Measurements from ENCODE around the gene TGFBR2. TPM values are rescaled to one million over a fixed set of nuclear protein-coding genes. Genes with fewer than 3 reads are reported as not detected.
"Not testable (repeated sequence)": the region's sequence is repeated elsewhere in the genome, so short reads cannot be mapped to it uniquely, and the experiment has no call there.

TGFBR2 gene
- total RNA-seq, 2 donors from 2014 or later = 58.4 to 74.5 TPM

DNA sequence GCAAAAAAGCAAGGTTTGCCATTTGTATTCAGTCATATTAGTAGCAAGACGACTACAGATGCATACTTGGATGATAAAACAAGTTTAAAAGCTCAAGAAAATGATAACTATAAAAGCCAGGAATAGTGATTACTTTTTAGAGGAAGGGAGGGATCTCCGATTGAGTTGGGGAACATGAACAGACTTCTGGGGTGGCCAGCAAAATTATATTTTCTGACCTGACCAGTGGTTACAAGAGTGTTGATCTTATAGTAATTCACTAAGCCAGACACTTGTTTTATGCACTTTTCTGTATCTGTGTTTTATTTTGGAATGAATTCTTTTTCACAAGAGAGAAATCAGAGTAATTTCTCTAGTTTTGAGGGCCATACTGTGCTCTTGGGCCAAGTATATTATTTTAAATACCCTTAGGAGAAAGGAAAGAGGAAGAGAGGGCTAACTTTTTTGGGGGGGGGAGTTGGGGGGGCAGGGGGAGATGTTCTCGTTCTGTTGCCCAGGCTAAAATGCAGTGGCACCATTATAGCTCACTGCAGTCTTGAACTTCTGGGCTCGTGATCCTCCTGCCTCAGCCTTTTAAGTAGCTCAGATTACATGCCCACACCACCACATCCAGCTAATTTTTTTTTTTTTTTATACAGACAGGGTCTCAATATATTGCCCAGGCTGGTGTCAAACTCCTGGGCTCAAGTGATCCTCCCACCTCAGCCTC lies 57.3 kb downstream of the TGFBR2 start:
- H3K27ac Mint-ChIP-seq = peak overlapping the region; percentile 90
- H3K36me3 Mint-ChIP-seq (ENCODE audit: low read depth) = peaks cover 10% of the 10 kb centered on the region
- H3K4me3 Mint-ChIP-seq = peak overlapping the region; percentile 25

DNA sequence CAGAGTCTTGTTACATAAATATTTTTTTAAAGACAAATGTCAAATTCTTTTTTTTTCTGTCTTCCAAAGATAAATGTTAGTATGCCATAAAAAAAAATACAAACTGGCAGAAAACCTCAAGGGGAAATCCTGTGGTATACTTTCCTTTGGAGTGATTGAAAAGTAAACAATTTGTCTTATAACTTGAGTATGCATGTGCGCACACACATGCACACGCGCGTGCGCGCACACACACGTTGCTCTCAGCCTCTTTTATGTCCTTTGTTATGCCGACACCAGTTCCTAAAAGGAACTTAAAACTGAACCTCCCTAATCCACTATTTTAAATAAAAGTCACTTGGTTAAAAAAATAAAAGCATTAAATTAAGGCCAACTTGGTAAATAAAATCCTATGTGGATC lies 58.1 kb downstream of the TGFBR2 start:
- ATAC-seq = peak; percentile 41
- Mint-ChIP-seq H3K4me3 (peak overlapping the region; percentile 63), H3K27me3 (no peaks in the 10 kb centered on the region), H3K4me1 (peaks cover 64% of the 10 kb centered on the region), H3K36me3 (ENCODE audit: low read depth) (peaks cover 6% of the 10 kb centered on the region), H3K27ac (peak overlapping the region; percentile 90)
- DNase-seq = no peak
- H3K9me3 ChIP-seq (ENCODE audit: control insufficient read depth, low read length, poor library complexity, severe bottlenecking) = no peaks in the 10 kb centered on the region

More for the DNA sequence above, 57.3 kb downstream of the TGFBR2 start:
- H3K9me3 ChIP-seq (ENCODE audit: control insufficient read depth, low read length, poor library complexity, severe bottlenecking) = no peaks in the 10 kb centered on the region
- peaks cover 67% of the 10 kb centered on the region for H3K4me1 Mint-ChIP-seq
- DNase-seq (no peak), ATAC-seq (no peak)
- no peaks in the 10 kb centered on the region for H3K27me3 Mint-ChIP-seq

DNA sequence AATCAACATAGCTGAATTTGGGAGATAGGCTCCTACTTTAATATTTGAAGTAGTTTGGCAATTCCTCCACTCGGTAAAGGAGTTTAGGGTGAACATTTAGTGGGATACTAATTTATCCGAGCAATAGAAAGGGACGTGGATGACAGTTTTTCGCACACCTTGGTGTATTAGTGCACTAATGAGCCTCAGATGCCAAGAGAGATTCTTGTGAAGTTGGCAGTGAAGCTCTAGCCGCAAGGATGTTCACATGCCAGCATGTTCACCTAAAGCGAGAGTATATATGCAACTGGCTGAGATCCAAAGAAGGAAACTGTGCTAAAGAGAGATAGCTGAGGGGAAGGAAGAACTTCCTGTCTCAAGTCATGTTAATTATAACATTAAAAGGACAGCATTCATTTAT lies 58.5 kb downstream of the TGFBR2 start:
- H3K9me3 ChIP-seq (ENCODE audit: control insufficient read depth, low read length, poor library complexity, severe bottlenecking) = no peaks in the 10 kb centered on the region
- Mint-ChIP-seq H3K4me1 (peaks cover 66% of the 10 kb centered on the region), H3K4me3 (peak overlapping the region; percentile 63), H3K27me3 (no peaks in the 10 kb centered on the region), H3K36me3 (ENCODE audit: low read depth) (peaks cover 6% of the 10 kb centered on the region), H3K27ac (peak overlapping the region; percentile 90)
- DNase-seq (no peak), ATAC-seq (peak; percentile 72)

DNA sequence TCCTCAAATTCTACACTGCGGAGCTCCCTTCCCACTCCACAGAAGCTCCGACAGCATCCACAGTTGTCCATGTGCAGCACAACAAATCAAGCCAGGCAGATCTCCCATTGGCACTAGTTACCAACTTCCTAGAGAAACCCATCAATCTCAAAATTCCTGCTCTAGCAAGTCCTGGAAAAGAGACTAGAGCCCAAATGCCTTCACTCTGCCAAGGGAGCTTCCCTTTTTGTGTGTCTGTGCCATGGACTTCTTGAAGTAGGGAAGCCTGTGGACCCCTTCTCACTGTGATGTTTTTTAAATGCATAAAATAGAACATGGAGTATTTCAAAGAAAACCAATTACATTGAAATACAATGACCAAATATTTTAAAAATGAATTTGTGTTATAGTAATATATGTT lies 59.1 kb downstream of the TGFBR2 start:
- H3K4me3 Mint-ChIP-seq = peak overlapping the region; percentile 63
- peaks cover 10% of the 10 kb centered on the region for H3K36me3 Mint-ChIP-seq (ENCODE audit: low read depth)
- H3K9me3 ChIP-seq (ENCODE audit: control insufficient read depth, low read length, poor library complexity, severe bottlenecking) = no peaks in the 10 kb centered on the region
- H3K27ac Mint-ChIP-seq = peak overlapping the region; percentile 90
- peaks cover 69% of the 10 kb centered on the region for H3K4me1 Mint-ChIP-seq
- no peak for DNase-seq
- no peaks in the 10 kb centered on the region for H3K27me3 Mint-ChIP-seq
- no peak for ATAC-seq

DNA sequence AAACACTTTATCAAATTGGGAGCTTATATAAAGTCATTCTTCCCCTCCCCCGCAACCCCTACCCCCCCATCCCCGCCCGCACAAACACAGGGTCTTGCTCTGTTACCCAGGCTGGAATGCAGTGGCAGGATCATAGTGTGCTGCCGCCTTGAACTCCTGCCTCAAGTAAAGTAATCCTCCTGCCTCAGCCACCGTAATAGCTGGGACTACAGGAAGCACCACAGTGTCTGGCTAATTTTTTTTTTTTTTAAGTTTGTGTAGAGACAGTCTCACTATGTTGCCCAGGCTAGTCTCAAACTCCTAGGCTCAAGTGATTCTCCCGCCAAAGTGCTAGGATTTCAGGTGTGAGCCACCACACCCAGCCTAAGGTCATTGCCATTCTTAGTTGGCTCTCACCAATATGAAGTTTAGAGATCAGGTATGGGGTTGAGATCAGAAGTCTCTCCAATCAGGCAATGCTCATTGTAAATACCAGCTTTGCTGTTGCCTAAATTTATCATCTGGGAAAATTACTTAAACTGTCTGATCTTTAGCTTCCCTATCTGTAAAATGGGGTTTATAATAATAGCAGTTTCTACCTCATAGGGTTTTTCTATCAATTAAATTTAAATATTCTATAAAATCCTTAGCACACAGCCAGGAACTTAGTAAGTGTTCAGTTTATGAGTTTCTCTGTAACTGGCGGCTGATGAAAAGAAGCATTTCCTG lies 60.3 kb downstream of the TGFBR2 start:
- Mint-ChIP-seq H3K4me3 (no peak overlapping the region), H3K36me3 (ENCODE audit: low read depth) (peaks cover 6% of the 10 kb centered on the region), H3K27ac (peak overlapping the region; percentile 87), H3K27me3 (no peaks in the 10 kb centered on the region), H3K4me1 (peaks cover 66% of the 10 kb centered on the region)
- DNase-seq = no peak
- no peaks in the 10 kb centered on the region for H3K9me3 ChIP-seq (ENCODE audit: control insufficient read depth, low read length, poor library complexity, severe bottlenecking)
- ATAC-seq = peak; percentile 23

DNA sequence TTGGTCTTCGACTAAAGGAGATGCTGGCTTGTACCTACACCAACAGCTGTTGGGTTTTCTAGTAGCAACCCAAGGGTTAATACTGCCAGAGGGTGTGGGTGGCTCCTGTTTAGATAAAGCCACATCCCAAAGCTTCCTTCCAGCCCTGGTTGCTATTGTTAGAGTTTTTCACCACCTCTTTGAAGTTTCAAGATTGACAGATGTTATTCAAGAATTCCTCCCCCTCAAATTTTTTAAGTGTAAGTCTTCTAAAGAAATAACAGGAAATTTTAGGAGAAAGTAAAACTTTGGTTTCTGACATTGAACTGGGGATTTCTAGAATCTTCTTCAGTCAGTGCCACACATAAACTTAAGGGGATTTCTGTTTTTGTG lies 60.9 kb downstream of the TGFBR2 start:
- H3K4me1 Mint-ChIP-seq = peaks cover 68% of the 10 kb centered on the region
- peak; percentile 47 for ATAC-seq
- H3K9me3 ChIP-seq (ENCODE audit: control insufficient read depth, low read length, poor library complexity, severe bottlenecking) = no peaks in the 10 kb centered on the region
- H3K27me3 Mint-ChIP-seq = no peaks in the 10 kb centered on the region
- peaks cover 6% of the 10 kb centered on the region for H3K36me3 Mint-ChIP-seq (ENCODE audit: low read depth)
- no peak overlapping the region for H3K4me3 Mint-ChIP-seq
- H3K27ac Mint-ChIP-seq = peak overlapping the region; percentile 87
- DNase-seq = no peak

DNA sequence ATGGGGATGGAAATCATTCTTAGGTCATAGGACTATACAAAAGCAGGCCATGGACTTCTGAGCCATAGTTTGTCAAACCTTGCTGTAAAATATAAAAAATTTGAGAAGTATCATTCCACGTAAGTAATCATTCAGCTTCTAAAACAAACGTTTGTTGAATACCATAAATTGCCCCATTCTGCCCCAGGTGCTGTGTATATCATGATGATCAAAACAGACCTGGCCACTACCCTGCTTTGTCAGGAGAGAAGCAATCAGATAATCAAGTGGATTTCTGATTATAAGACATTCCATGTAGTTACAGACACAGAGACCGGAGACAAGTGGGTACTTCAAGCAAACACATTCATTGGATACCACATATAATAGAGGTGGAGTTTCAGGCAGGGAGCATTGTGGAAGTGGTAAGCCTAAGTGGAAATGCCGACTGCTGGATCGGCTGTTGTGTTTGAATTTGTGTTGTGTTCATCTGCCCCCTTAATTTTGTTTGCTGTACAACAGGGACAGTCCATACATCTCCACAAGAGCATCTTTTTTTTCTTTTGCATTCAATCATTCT lies 61.7 kb downstream of the TGFBR2 start:
- DNase-seq = no peak
- no peaks in the 10 kb centered on the region for H3K27me3 Mint-ChIP-seq
- H3K4me3 Mint-ChIP-seq = no peak overlapping the region
- no peak for ATAC-seq
- H3K4me1 Mint-ChIP-seq = peaks cover 72% of the 10 kb centered on the region
- H3K36me3 Mint-ChIP-seq (ENCODE audit: low read depth) = peaks cover 14% of the 10 kb centered on the region
- H3K9me3 ChIP-seq (ENCODE audit: control insufficient read depth, low read length, poor library complexity, severe bottlenecking) = no peaks in the 10 kb centered on the region
- peak overlapping the region; percentile 87 for H3K27ac Mint-ChIP-seq

DNA sequence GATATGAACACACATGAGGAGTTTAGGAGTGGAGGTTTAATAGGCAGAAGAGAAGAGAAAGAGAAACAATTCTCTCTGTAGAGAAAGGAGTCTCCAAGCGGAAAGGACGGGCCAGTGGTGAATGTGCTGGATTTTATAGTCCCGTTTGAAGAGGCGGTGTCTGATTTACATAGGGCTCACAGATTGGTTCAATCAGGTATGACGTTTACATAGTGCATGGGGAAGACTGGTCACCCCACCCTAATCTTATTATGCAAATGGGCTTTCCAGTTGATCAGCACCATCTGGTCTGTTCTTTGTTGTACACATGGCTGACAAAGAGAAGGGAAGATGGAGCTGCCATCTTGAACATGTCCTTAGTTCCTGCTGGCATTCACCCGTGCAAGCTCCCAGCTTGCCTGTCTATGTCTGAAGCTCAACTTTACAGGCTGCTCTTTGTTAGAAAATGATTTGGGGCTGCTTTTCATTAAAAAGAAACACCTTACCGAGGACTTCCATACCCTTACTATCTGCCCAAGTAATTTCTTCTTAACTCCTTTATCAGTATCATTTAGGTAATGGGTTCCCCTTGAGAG lies 63.0 kb downstream of the TGFBR2 start:
- not testable (repeated sequence) for ATAC-seq; H3K27me3 Mint-ChIP-seq; H3K4me3 Mint-ChIP-seq; H3K9me3 ChIP-seq (ENCODE audit: control insufficient read depth, low read length, poor library complexity, severe bottlenecking); DNase-seq
- Mint-ChIP-seq H3K4me1 (peaks cover 68% of the 10 kb centered on the region), H3K36me3 (ENCODE audit: low read depth) (peaks cover 14% of the 10 kb centered on the region), H3K27ac (peak overlapping the region; percentile 32)

DNA sequence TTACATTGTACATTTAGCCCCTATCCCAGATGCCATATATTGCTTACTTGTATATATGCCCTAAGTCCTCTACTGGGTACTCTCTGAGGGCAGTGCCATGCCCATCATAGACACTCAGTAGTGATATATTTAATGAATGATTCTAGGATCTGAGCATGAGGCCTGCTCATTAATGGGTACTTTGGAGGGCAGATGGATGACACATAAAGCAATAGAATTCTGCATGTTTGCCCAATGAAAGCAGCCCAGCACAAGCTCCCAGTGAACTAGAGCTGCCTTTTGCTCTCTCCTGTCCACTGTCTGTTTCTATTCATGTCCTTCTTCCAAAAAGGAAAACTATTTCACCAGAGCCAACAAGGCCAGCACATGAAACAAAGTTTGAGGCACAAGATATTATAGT lies 63.9 kb downstream of the TGFBR2 start:
- no peaks in the 10 kb centered on the region for H3K27me3 Mint-ChIP-seq
- peaks cover 67% of the 10 kb centered on the region for H3K4me1 Mint-ChIP-seq
- ATAC-seq (no peak), DNase-seq (no peak)
- H3K4me3 Mint-ChIP-seq = no peak overlapping the region
- H3K36me3 Mint-ChIP-seq (ENCODE audit: low read depth) = peaks cover 14% of the 10 kb centered on the region
- no peaks in the 10 kb centered on the region for H3K9me3 ChIP-seq (ENCODE audit: control insufficient read depth, low read length, poor library complexity, severe bottlenecking)
- H3K27ac Mint-ChIP-seq = peak overlapping the region; percentile 32

DNA sequence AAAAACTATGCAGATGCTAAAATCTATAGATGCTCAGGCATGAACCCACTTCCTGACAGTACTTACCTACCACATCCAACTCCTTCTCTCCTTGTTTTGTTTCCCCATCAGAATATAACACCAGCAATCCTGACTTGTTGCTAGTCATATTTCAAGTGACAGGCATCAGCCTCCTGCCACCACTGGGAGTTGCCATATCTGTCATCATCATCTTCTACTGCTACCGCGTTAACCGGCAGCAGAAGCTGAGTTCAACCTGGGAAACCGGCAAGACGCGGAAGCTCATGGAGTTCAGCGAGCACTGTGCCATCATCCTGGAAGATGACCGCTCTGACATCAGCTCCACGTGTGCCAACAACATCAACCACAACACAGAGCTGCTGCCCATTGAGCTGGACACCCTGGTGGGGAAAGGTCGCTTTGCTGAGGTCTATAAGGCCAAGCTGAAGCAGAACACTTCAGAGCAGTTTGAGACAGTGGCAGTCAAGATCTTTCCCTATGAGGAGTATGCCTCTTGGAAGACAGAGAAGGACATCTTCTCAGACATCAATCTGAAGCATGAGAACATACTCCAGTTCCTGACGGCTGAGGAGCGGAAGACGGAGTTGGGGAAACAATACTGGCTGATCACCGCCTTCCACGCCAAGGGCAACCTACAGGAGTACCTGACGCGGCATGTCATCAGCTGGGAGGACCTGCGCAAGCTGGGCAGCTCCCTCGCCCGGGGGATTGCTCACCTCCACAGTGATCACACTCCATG lies 65.3 kb downstream of the TGFBR2 start:
- no peaks in the 10 kb centered on the region for H3K27me3 Mint-ChIP-seq
- DNase-seq = no peak
- ATAC-seq = peak; percentile 18
- H3K4me1 Mint-ChIP-seq = peaks cover 68% of the 10 kb centered on the region
- peak overlapping the region; percentile 83 for H3K27ac Mint-ChIP-seq
- H3K36me3 Mint-ChIP-seq (ENCODE audit: low read depth) = peaks cover 17% of the 10 kb centered on the region
- peak overlapping the region; percentile 81 for H3K4me3 Mint-ChIP-seq
- no peaks in the 10 kb centered on the region for H3K9me3 ChIP-seq (ENCODE audit: control insufficient read depth, low read length, poor library complexity, severe bottlenecking)

DNA sequence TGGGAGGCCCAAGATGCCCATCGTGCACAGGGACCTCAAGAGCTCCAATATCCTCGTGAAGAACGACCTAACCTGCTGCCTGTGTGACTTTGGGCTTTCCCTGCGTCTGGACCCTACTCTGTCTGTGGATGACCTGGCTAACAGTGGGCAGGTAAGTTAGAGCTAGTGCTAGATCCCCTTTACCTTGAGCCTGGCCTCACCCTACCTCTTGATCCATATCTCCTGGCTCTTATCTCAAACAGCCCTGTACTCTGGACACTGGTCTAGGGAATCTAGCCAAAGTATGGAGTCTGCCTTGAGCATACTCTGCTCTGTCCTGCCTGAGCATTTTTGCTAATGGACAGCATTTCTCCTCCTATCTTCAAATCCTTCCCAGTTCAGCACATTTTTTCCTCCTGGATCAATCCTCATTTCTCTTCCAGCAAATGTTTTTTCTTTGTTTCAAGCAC lies 65.9 kb downstream of the TGFBR2 start:
- H3K27ac Mint-ChIP-seq = peak overlapping the region; percentile 83
- H3K36me3 Mint-ChIP-seq (ENCODE audit: low read depth) = peaks cover 22% of the 10 kb centered on the region
- no peaks in the 10 kb centered on the region for H3K27me3 Mint-ChIP-seq
- H3K4me3 Mint-ChIP-seq = peak overlapping the region; percentile 81
- DNase-seq (no peak), ATAC-seq (no peak)
- H3K4me1 Mint-ChIP-seq = peaks cover 70% of the 10 kb centered on the region
- H3K9me3 ChIP-seq (ENCODE audit: control insufficient read depth, low read length, poor library complexity, severe bottlenecking) = no peaks in the 10 kb centered on the region

DNA sequence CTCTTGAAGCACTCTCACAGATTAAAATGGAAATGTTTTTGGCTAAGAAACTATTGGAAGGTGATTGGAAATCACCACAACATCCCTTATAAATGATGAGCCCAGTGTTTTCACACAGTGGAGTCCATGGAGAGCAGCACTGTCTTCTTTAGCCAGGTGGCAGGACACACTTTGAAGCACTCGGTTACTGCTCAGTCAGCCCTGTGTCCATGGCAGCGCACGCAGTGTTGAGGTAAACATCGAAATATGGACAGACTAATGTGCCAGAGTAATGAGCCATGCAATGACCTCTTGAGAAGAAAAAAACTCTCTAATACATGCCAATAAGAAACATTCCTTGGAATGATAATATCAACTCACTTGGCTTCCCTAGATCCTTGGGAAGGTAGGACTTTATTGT lies 66.6 kb downstream of the TGFBR2 start:
- ATAC-seq (no peak), DNase-seq (no peak)
- H3K9me3 ChIP-seq (ENCODE audit: control insufficient read depth, low read length, poor library complexity, severe bottlenecking) = no peaks in the 10 kb centered on the region
- H3K4me3 Mint-ChIP-seq = peak overlapping the region; percentile 81
- H3K27ac Mint-ChIP-seq = peak overlapping the region; percentile 83
- H3K27me3 Mint-ChIP-seq = no peaks in the 10 kb centered on the region
- H3K36me3 Mint-ChIP-seq (ENCODE audit: low read depth) = peaks cover 23% of the 10 kb centered on the region
- H3K4me1 Mint-ChIP-seq = peaks cover 71% of the 10 kb centered on the region

All from T-helper 17 cell (primary cell).